NCI-H2227 treated with DMSO at 0.1 percent for 48 hours (cell line): Measurements from ENCODE around the gene TCOF1.

Experiments used
- DNase-seq: peaks from one replicate; lab custom pipeline; 2025; lab: John Stamatoyannopoulos, UW

Gene TCOF1

DNA sequence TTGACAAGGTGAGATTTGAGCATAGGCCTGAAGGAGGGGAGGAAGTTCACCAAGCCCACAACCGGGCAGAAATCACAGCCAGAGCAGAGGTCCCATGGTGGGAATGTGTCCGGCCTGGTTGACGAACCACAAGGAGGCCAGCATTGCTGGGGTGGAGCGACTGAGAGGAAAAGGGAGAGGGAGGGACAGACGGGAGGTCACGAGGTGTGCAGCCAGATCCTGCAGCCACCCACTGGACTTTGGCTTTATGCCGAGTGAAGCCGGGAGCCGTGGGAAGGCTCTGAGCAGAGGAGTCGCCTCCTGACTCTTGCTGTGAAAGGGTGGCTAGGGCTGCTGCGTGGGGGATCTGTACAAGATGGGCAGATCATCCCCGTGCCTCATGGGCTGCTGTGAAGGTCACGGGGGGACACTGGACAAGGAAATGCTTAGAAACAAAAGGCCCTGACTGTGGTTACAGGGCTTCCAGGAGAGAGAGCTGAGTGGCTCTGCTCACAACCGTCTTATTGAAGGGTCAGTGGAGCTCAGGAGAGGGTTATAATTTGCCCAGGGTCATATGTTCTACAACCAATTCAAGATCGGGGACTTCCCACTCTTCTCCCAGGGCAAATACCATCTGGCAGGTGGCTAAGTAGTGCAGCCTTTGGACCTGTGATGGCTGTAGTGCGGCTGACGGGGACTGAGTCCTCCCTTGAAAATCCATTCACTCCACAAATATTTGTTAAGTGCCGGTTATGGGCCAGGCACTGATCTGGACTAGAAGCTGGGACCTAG, 70.8 kb downstream of the TCOF1 start:
- DNase-seq: no peak

DNA sequence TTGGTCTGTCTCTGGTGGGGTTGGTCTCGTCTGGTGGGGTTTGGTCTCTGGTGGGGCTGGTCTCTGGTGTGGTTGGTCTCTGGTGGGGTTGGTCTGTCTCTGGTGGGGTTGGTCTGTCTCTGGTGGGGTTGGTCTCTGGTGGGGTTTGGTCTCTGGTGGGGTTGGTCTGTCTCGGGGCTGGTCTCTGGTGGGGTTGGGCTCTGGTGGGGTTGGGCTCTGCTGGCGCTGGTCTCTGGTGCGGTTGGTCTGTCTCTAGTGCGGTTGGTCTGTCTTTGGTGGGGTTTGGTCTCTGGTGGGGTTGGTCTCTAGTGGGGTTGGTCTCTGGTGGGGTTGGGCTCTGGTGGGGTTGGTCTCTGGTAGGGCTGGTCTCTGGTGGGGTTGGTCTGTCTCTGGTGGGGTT, 71.5 kb downstream of the TCOF1 start:
- DNase-seq: no peak

DNA sequence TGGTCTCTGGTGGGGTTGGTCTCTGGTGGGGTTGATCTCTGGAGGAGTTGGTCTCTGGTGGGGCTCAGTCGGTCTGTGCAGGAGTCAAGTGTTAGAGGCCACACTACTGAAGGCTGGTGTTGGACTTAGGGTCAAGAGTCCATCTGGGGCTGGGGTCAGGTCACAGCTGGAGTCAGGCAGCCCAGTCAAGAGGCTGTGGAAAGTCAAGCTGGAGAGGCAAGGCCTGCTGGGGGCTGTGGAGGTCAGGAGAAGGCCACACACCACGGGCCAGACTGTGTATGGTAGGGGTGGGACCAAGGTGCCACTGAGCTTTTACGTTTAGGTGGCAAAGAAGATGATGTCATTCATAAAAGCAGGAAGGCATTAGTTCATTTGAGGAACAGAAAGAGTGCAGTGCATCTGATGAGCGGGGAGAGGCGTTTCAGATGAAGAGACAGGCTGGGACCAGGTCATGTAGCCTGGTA, 71.9 kb downstream of the TCOF1 start:
- no peak for DNase-seq

DNA sequence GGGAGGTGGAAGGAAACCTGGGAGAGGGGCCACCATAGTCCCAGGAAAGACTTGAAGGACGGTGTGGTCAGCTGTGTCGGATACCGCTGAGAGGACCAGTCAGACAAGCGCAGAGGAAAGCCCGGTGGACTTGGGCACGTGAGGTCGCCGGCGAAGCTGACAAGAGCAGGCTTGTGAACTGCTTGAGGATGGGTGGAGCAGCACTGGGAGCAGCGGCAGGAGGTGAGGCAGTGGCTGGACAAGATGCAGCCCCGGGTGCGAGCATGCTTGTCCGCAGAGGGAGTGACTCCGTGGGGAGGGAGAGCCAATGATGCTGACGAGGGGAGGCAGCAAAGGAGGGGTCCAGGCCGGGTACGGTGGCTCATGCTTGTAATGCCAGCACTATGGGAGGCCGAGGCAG, 73.6 kb downstream of the TCOF1 start:
- DNase-seq: no peak

DNA sequence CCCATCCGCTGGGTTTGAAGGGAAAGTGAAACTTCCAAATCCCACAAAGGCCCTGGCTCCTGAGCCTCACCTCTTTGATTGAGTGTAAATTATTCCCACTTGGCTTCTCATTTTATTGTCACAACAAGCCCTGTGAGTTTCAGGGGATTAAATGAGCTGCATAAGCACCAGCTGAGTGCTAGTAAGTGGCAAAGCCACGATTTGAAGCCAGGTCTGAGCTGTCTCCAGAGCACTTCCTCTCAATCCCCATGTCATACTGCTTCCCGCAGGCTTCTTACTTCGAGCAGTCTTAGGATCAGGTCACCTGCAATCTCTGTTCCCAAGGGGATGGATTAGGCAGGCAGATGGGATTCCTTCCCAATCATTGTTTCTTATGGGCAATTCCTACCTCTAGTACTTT, 74.1 kb downstream of the TCOF1 start:
- DNase-seq: no peak

DNA sequence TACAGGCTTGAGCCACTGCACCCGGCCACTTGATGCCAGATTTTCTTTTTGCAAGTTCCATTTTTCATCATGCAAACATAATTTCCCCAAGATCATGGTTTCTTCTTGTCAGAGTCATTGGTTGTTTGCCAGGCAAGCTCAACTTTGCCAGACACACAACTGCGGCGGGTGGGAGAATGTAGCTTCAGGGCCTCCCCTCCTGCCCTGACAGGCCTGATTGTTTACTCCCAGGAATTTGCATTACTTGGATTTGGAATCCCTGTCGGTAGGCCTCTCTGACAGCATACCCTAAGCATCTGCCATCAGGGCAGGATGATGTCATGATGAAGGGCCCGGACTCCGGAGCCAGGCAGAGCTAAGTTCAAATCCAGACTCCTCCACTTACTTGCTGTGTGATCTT, 77.0 kb downstream of the TCOF1 start:
- DNase-seq: no peak

DNA sequence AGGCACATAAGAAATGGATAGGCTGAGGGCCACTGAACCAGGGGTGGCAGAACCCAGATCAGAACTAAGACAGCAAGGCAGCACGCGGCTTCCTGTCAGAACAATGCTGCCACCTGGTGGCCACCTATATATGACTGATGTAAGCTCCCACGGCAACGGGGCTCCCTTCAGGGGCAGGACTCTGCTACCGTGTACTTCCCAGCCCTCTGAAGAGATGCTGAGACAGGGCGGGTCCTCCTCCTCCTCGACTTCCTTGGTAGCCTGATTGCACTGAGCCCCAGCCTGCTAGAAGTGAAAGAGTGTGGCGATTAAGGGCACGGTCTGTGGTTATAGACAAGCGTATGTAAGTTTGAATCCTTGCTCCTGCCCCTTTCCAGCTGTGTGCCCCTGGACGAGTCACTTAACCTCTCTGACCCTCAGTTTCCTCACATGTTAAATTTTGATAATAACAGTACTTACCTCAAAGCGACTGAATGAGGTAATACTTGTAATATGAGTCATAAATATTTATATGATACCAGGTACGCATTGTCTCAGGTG, 78.7 kb downstream of the TCOF1 start:
- DNase-seq: peak; percentile 76

DNA sequence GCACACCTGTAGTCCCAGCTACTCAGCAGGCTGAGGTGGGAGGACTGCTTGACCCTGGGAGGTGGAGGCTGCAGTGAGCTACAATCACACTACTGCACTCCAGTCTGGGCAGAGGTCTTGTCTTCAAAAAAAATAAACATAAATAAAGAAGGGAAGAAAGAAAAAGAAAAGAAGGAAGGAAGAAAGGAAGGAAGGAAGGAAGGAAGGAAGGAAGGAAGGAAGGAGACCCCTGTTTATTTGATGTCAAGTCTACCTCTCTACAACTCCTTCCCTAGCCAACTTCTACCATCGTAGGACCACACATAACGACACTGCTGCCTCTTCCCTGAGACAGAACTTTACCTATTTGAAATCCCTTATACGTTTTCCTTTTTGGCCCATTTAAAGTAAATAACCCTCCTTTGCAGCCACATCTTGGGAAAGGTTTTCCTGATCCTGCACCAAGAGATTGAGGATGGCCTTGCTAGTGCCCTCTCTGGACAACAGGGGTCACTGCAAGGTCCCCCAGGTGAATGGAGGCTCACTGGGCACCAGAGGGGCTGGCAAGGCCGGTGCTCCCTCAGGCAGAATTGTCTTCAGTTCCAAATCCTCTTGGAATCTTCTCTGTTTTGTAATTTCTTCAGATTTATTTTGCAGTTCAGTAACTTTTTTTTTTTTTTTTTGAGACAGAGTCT, 81.5 kb downstream of the TCOF1 start:
- DNase-seq: no peak

DNA sequence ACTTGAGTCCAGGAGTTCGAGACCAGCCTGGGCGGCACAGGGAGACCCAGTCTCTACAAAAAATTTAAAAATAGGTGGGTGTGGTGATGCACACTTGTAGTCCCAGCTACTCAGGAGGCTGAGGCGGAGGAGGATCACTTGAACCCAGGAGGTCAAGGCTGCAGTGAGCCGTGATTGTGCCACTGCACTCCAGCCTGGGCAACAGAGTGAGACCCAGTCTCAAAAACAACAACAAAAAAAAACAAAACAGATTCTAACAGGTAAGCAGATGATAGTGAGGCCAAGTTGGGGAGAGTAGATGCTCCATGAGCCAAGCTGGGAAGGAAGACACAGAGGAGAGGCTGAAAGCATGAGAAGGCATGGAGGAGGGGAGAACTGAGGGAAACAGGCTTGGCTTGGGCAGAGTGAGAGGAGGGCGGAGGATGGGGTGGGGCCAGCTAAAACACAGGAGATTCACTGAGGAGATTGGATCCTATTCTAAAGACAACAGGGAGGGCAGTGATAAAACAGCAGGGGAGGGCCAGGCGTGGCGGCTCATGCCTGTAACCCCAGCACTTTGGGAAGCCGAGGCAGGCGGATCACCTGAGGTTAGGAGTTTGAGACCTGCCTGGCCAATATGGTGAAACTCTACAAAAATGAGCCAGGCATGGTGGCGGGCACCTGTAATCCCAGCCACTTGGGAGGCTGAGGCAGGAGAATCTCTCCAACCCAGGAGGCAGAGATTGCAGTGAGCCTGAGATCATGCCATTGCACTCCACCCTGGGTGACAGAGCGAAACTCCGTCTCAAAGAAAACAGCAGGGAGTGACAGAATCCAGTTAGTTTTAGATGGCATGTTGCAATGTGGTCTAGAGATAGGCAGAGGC, 83.7 kb downstream of the TCOF1 start:
- no peak for DNase-seq

DNA sequence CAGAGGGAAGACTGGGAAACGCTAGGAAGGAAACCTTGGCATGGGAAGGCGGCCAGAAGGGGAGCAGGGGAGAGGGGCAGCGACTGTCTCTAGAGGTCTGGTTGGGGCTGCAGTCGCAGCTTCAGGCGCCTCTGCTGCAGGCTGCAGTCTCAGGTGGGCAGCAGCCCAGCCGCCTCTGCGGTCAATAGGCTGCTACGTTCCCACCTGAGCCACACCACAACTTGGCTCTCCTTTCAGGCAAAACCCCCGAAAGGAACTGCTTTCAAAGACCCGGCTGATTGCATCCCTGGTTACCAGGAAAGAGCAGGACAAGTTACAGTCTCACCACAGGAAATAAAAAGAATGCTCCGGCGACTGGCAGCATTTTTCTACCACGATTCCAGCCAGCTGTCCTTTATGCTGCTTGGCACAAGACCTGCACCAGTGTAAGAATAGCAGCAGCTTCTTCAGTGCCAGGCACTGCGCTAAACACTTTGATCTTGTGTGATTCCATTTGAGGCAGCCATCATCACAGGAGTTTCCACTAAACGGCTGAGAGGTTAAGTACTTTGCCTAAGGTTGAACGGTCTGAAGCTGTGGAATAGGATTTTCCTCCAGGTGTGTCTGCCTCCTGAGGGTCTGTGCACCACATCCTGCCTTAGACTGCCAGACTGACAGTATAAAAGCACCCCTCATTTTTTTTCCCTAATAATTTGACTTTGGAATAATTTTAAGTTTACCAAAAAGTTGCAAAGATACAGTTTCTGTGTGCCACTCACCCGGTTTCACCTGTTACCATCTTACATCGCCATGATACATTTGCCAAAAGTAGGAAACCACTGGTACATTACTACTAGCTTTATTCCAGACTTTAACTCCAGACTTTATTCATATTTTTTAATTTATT, 84.6 kb downstream of the TCOF1 start:
- DNase-seq: no peak

DNA sequence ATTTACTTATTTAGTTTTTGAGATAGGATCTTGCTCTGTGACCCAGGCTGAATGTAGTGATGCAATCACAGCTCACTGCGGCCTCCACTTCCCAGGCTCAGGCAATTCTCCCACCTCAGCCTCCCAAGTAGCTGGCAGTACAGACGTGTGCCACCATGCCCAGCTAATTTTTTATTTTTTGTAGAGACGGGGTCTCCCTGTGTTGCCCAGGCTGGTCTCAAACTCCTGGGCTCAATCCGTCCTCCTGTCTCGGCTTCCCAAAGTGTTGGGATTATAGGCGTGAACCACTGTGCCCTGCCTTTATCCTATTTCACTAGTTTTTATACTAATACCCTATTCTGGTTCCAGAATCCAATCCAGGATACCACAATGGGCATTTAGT, 85.2 kb downstream of the TCOF1 start:
- DNase-seq: no peak

DNA sequence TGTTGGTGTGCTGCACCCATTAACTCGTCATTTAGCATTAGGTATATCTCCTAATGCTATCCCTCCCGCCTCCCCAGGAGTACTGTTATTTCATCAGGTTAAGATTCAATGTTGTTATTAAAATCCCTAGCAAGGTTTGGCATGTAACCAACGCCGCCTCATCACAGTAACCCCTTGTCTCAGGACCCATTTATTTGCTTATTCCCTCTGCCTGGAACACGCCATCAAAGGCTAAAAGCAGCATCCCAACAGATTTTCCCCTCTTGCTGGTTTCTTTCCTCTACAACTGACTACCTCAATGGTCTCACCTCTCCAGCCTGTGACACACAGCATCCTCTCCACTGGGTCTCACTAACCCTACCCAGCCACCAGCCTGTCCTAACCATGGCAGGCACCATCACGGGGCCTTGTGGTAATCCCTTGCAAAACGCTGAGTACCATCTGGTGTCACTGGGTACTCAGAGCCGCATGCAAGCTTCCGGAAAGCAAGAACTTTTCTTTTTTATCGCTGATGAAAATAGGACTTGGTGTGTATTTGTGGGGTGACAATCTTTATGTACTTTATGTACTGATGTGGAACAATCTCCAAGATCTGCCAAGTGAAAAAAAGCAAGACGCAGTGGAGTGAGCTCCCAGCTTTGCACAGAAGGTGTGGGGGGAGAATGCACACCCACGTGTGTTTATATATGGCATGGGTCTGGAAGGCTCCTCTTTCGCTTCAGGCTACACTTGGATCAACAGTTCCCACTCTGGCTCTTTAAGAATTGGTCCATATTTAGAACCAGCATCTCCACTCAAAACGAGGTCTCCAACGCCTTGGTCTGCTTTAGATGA, 86.0 kb downstream of the TCOF1 start:
- DNase-seq: no peak

DNA sequence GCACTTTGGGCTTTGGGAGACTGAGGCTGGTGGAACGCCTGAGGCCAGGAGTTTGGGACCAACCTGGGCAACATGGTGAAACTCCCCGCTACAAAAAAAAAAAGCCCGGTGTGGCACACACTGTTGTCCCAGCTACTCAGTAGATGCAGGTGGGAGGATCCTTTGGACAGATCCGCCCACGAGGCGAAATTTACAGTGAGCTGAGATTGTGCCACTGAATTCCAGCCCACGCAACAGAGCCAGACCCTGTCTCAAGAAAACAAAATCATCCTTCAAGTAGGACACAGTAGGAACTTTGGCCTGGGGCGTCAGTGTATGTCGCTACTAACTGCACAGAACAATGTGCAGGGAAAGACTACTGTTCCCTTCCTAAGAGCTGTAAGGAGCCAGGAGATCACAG, 87.3 kb downstream of the TCOF1 start:
- DNase-seq: no peak

DNA sequence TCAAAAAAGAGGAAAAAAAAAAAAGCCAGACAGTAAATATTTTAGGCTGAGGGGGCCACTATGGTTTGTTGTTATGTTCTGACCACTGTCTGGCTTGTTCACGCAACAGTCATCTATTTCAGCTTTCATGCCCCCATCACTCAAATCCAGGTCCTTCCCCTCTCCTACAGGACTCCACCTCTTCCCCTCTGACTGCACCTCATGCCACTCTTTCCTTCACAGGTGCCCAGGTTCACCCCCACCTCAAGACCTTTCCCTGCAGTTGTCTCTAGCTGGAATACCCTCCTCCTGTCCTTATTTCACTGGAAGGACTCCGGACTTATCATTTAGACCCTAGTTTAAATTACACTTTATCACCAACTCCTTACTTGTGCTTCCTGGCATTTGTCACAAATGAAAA, 88.6 kb downstream of the TCOF1 start:
- no peak for DNase-seq

DNA sequence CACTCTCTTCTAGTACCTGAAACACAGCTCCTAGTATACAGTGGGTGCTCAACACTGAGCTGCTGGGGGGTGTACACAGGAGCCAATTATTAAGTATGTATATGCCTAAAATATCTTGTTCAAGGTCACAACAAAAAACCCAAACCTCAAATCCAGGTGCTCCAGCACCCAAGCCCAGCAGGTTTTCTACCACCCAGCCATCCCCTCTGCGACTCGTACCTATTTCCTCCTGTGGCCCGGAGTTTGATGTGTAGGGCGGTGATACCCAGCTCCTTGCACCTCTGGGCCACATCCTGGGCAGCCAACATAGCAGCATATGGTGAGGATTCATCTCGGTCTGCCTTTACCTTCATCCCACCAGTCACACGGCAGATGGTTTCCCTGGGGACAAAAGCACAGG, 89.1 kb downstream of the TCOF1 start:
- no peak for DNase-seq

DNA sequence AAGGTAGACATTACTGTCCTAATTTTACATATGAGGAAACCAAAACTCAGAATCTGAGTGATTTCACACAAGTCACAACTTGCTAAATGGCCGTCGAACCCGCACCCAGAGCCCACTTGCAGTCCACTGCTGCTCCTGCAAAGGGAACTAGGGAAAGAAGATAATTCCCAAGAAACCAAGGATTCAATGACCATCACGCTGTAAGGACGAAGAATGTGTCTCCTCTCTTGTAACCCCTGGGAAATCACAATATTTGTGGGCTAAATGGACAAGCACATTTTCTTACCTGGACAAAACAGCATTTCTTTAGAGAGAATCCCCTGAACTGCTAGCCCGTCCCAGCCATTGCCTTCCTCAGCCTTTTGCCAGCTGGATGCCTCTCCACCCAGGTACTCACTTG, 89.7 kb downstream of the TCOF1 start:
- DNase-seq: no peak

DNA sequence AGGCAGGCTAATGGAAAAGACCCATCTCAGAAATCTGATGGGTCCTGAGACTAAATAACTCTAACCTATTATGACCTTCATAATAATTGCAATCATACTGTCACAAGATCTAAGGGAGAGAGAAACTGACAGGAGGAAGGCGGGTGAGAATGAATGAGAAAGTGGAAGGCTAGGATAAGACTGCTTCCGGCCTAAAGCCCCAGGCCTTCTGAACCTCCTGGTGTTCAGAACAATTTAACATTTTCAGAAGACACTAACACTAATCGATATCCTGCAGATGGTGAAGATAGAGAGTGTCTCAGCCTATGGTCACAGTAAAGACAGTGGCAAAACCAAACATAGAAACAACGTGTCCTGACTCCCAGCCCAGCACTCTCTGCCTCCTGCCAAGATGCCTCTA, 90.8 kb downstream of the TCOF1 start:
- no peak for DNase-seq

DNA sequence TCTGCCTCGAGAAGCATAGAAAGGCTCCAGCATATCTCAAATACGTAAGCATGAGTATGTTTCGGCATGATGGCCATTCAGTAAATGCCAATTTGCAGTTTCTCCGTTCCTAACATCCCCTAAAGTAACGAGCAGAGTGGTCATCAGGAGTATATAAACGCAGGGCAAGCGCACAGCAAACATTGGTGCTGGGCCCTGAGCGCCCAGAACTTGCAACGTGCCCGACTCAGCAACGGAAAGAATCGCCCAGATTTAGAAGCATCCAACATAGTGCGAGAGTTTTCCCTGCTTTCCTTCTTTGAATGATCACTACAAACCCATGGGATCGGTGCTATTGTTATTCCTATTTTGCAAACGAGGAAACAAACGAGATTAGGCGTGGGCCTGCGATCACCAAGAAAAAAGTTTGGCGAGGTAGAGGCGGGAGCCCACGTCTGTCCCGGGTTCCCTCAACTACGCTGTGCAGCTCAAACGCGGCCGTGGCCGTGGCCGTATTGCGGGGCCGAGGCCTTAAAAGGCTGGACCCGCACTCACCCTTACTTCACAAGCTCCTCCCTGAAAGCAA, 91.5 kb downstream of the TCOF1 start:
- DNase-seq: no peak
